Measurements from ENCODE around the gene HTRA2. TPM values are rescaled to one million over a fixed set of nuclear protein-coding genes. Genes with fewer than 3 reads are reported as not detected.

HTRA2 gene
- total and polyA plus RNA-seq, 12 donors: 21.2 to 41.0 (median 25.6) TPM

DNA sequence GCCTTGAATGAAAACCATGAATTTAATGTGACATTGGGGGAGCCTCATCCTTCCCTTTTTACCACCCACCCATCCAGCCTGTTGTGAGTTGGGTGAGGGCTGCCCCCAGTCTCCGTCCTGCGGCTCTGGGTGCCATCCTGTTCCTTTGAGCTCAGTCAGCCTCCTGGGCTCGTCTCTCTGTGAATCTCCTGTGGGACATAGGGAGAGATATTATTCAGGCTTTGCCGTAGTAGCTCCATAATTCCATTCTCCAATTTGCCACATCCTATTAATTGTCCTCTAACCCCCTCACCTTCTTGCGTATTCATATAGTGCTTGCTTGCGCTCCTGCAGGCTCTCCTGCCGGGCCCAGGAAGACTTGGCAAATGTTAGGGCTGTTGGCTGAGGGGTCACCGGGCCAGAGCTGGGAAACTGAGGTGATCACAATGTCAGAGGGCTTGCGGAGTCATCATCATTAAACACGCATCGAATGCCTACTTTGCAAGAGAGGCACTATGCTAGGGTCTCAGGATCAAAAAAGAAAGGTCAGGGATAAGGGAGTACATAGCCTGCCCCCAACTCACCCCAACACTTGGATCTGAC lies 3.0 kb upstream of the HTRA2 start:
- WGBS, 2 donors: 97 to 98% methylated on average over 11 of the region's 11 CpGs
- intact Hi-C loops (cut with DNase I): loop anchor here in 1 of 10 donors (5.0 kb wide), 1 partner anchor 44 kb away; the partner anchor contains the start of genes CCDC142 and TTC31

GRCh38 chr2:74527741-74528140 lies 2.0 kb upstream of the HTRA2 start:
- Histone ChIP-seq H3K27ac (no peak overlapping the region), H3K4me1 (peaks cover 12 to 35% (median 31%) of the 10 kb centered on the region in 9 donors), H3K27me3 (no peaks in the 10 kb centered on the region), H3K4me3 (no peak overlapping the region), H3K9me3 (no peaks in the 10 kb centered on the region), H3K36me3 (peaks cover 0 to 48% (median 29%) of the 10 kb centered on the region in 9 donors)
- no peak for ATAC-seq
- TF ChIP-seq, protein P1, sequence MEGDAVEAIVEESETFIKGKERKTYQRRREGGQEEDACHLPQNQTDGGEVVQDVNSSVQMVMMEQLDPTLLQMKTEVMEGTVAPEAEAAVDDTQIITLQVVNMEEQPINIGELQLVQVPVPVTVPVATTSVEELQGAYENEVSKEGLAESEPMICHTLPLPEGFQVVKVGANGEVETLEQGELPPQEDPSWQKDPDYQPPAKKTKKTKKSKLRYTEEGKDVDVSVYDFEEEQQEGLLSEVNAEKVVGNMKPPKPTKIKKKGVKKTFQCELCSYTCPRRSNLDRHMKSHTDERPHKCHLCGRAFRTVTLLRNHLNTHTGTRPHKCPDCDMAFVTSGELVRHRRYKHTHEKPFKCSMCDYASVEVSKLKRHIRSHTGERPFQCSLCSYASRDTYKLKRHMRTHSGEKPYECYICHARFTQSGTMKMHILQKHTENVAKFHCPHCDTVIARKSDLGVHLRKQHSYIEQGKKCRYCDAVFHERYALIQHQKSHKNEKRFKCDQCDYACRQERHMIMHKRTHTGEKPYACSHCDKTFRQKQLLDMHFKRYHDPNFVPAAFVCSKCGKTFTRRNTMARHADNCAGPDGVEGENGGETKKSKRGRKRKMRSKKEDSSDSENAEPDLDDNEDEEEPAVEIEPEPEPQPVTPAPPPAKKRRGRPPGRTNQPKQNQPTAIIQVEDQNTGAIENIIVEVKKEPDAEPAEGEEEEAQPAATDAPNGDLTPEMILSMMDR (IDR thresholded peaks at IDR 0.05): no peak
- intact Hi-C loops (cut with DNase I): loop anchor here in 3 of 10 donors (2.0 to 5.0 kb wide), 3 partner anchors 25 to 45 kb away; partner anchors contain the start of genes CCDC142 (in 1 of the 3), DOK1 (in 1 of the 3) and TTC31 (in 1 of the 3)
- DNase-seq: no peak
- 97 to 98% methylated on average over 9 of the region's 9 CpGs for WGBS, 2 donors

More for the DNA sequence above, 3.0 kb upstream of the HTRA2 start:
- Histone ChIP-seq H3K4me1 (peaks cover 12 to 33% (median 27%) of the 10 kb centered on the region in 9 donors), H3K9me3 (no peaks in the 10 kb centered on the region), H3K27me3 (peaks cover 0 to 4% (median 0%) of the 10 kb centered on the region in 7 donors), H3K36me3 (peaks cover 0 to 38% (median 23%) of the 10 kb centered on the region in 9 donors), H3K27ac (no peak overlapping the region), H3K4me3 (no peak overlapping the region)
- DNase-seq (no peak), ATAC-seq (no peak)
- TF ChIP-seq, protein P1 (IDR thresholded peaks at IDR 0.05): no peak

- intact Hi-C loops (cut with DNase I): loop anchor here in 6 of 10 donors (1.0 to 5.0 kb wide), 5 partner anchors 21 to 46 kb away; partner anchors contain the start of genes TTC31 (in 4 of the 6), PCGF1 (in 2 of the 6), CCDC142 (in 1 of the 6) and DOK1 (in 1 of the 6)
- Histone ChIP-seq H3K27ac (peak overlapping the region; percentile 72 to 95 (median 91)), H3K27me3 (no peaks in the 10 kb centered on the region), H3K36me3 (peaks cover 0 to 58% (median 34%) of the 10 kb centered on the region in 9 donors), H3K9me3 (no peaks in the 10 kb centered on the region), H3K4me3 (peak overlapping the region; percentile 63 to 97 (median 88)), H3K4me1 (peaks cover 12 to 35% (median 31%) of the 10 kb centered on the region in 9 donors)
- 16 to 17% methylated on average over 29 of the region's 29 CpGs for WGBS, 2 donors
- DNase-seq (no peak), ATAC-seq (peak in 7 of 8 donors; percentile 0 to 29 (median 7))
- TF ChIP-seq, protein P1 (IDR thresholded peaks at IDR 0.05): no peak
Measured at GRCh38 chr2:74528600-74529356, 955 bp upstream of the HTRA2 start.
